Endothelial cell of umbilical vein (primary cell): ENCODE data around the gene PTGDS. TPM values are rescaled to one million over a fixed set of nuclear protein-coding genes. Genes with fewer than 3 reads are reported as not detected.

Experiments used
- BruUV-seq: library from RNA; stranded (reverse); fragments of 400-500 nt; replicated peaks from 2 replicates; lab custom pipeline; 2021; lab: Mats Ljungman, UMichigan
- CTCF ChIA-PET: fragments of 300-600, 350-600 bp; sonication (Branson Sonifier 250); formaldehyde crosslinking; loops from one replicate; lab custom pipeline; 2021; ENCODE audit warnings: antibody characterized with exemption, inconsistent platforms; lab: Charles Lee
- POLR2A ChIA-PET: fragments of 300-600, 350-600 bp; sonication (Branson Sonifier 250); formaldehyde crosslinking; loops from one replicate; lab custom pipeline; 2021; ENCODE audit warnings: antibody characterized with exemption, inconsistent platforms; lab: Charles Lee
- DNase-seq: peaks from one replicate; pipeline ENCODE4 v3.0.0-alpha.2; 2011; ENCODE audit warnings: low read depth, low spot score
- FAIRE-seq: peaks from 2 replicates; lab custom pipeline; 2011; peaks lifted over from hg19 to GRCh38; lab: Jason Lieb, UNC
- H2AFZ ChIP-seq: 2 replicates; pipeline ENCODE4 v1.6.0; 2012; ENCODE audit warnings: low read depth, low read length, control low read depth, inconsistent platforms
- H3K27ac ChIP-seq: 2 replicates; pipeline ENCODE4 v1.5.1; 2011; ENCODE audit warnings: low read depth, mild to moderate bottlenecking, control low read depth, low read length, moderate library complexity; ENCODE audit not compliant: insufficient read depth
- H3K27me3 ChIP-seq, 2 experiments: 2 replicates each; pipeline versions ENCODE4 v1.6.0 to v1.6.1; 2011; ENCODE audit warnings: low read length in 2 of 2, mixed read lengths in 1 of 2; ENCODE audit not compliant: control insufficient read depth in 2 of 2, insufficient read depth in 2 of 2
- H3K36me3 ChIP-seq, 2 experiments: 2 replicates in 1 of 2; 3 replicates in 1 of 2; pipeline ENCODE4 v1.5.1; 2011; ENCODE audit warnings: low read length in 2 of 2, mild to moderate bottlenecking in 1 of 2, moderate library complexity in 1 of 2; ENCODE audit not compliant: control insufficient read depth in 2 of 2, insufficient read depth in 2 of 2; ENCODE audit errors: extremely low read depth in 1 of 2
- H3K4me1 ChIP-seq: 3 replicates; pipeline ENCODE4 v1.5.1; 2011; ENCODE audit warnings: mild to moderate bottlenecking, low read length; ENCODE audit not compliant: control insufficient read depth, insufficient read depth; ENCODE audit errors: extremely low read depth
- H3K4me2 ChIP-seq: 2 replicates; pipeline ENCODE4 v1.6.1; 2011; ENCODE audit warnings: low read length, control low read depth, mixed read lengths; ENCODE audit not compliant: insufficient read depth
- H3K4me3 ChIP-seq, 3 experiments: fragments of 200-600 bp in 1 of 3; sonication (generic), shearing (Covaris generic) in 1 of 3; replicated peaks in 1 of 3; 2 replicates each; pipeline ENCODE4 v1.5.1; 2011 to 2016; ENCODE audit warnings: control low read depth in 3 of 3, low read length in 3 of 3, mild to moderate bottlenecking in 2 of 3, inconsistent platforms in 1 of 3, low read depth in 1 of 3, moderate library complexity in 1 of 3; ENCODE audit not compliant: insufficient read depth in 1 of 3
- H3K79me2 ChIP-seq: 2 replicates; pipeline ENCODE4 v1.6.0; 2012; ENCODE audit warnings: low read length, inconsistent platforms; ENCODE audit not compliant: control insufficient read depth, insufficient read depth
- H3K9ac ChIP-seq: replicated peaks from 2 replicates; pipeline ENCODE3; 2011; ENCODE audit warnings: low read length, control low read depth; ENCODE audit not compliant: insufficient read depth; ENCODE audit errors: extremely low read depth
- H3K9me1 ChIP-seq: replicated peaks from 3 replicates; pipeline ENCODE4 v1.6.0; 2011; ENCODE audit warnings: mild to moderate bottlenecking, low read length; ENCODE audit not compliant: control insufficient read depth, insufficient read depth; ENCODE audit errors: extremely low read depth
- H3K9me3 ChIP-seq: replicated peaks from 2 replicates; pipeline ENCODE4 v1.5.1; 2012; ENCODE audit warnings: low read length, inconsistent platforms; ENCODE audit not compliant: control insufficient read depth, insufficient read depth
- H4K20me1 ChIP-seq: replicated peaks from 2 replicates; pipeline ENCODE3; 2011; ENCODE audit warnings: mild to moderate bottlenecking, low read length; ENCODE audit not compliant: control insufficient read depth, insufficient read depth; ENCODE audit errors: extremely low read depth
- EZH2 ChIP-seq: IDR thresholded peaks from 2 replicates; pipeline ENCODE4 v1.6.1; 2012; ENCODE audit warnings: borderline replicate concordance, low read depth, mild to moderate bottlenecking, moderate library complexity, low read length, inconsistent platforms; ENCODE audit not compliant: severe bottlenecking
- FOS ChIP-seq: IDR thresholded peaks from 2 replicates; pipeline ENCODE4 v1.6.1; 2011; ENCODE audit warnings: mild to moderate bottlenecking, low read length, moderate library complexity, borderline replicate concordance; ENCODE audit not compliant: insufficient read depth
- GATA2 ChIP-seq: IDR thresholded peaks from 2 replicates; pipeline ENCODE4 v1.7.0; 2011; ENCODE audit warnings: low read depth, mild to moderate bottlenecking, moderate library complexity, mixed read lengths, low read length; ENCODE audit not compliant: insufficient read length, insufficient read depth
- JUN ChIP-seq: IDR thresholded peaks from 2 replicates; pipeline ENCODE4 v1.6.1; 2011; ENCODE audit warnings: borderline replicate concordance, low read depth; ENCODE audit not compliant: insufficient read length, insufficient read depth
- MYC ChIP-seq: IDR thresholded peaks from one replicate; pipeline ENCODE4 v1.6.1; 2011; ENCODE audit warnings: mild to moderate bottlenecking, low read depth, low read length
- POLR2A ChIP-seq: IDR thresholded peaks from 2 replicates; pipeline ENCODE4 v1.6.1; 2012; ENCODE audit warnings: low read depth, mild to moderate bottlenecking, control low read depth, low read length
- POLR2AphosphoS5 ChIP-seq: IDR thresholded peaks from 2 replicates; pipeline ENCODE4 v1.6.1; 2012; ENCODE audit warnings: low read depth, mild to moderate bottlenecking, control low read depth, low read length, moderate library complexity; ENCODE audit not compliant: insufficient read depth
- dilution Hi-C: fragments of 300-500 bp; cut with MboI; formaldehyde crosslinking; loops from one replicate; pipeline ENCODE4 v1.15.0; 2019; ENCODE audit warnings: low sequenced_read_pairs; ENCODE audit not compliant: extremely low pct_ligation_motif_present
- intact Hi-C: fragments of 100-400 bp; cut with micrococcal nuclease; formaldehyde crosslinking; loops from one replicate; pipeline ENCODE4 v1.10.0; 2022
- polyA plus RNA-seq, 4 experiments: library from polyadenylated mRNA; depleted of rRNA in 3 of 4; stranded (reverse) in 3 of 4; unstranded in 1 of 4; fragments of >200 nt; gene quantifications; 2 replicates each; pipeline versions ENCODE4 v1.2.1 to v1.2.3, GENCODE V29; 2011 to 2012; ENCODE audit warnings: missing spikeins in 1 of 4
- total RNA-seq: library from RNA; stranded (reverse); gene quantifications from 2 replicates; pipeline ENCODE4 v1.2.3, GENCODE V29; 2021
- TF ChIP-seq, protein P1 (sequence below), 2 donors: IDR thresholded peaks; 1 replicate in 1 of 2; 2 replicates in 1 of 2; pipeline ENCODE4 v1.5.1; 2011; ENCODE audit warnings: low read length in 2 of 2, mild to moderate bottlenecking in 2 of 2, moderate library complexity in 2 of 2, control low read depth in 1 of 2, inconsistent platforms in 1 of 2, low read depth in 1 of 2; ENCODE audit not compliant: insufficient read depth in 1 of 2; ENCODE audit errors: extremely low read depth in 1 of 2
- TF ChIP-seq, protein P2 (sequence below): IDR thresholded peaks from 2 replicates; pipeline ENCODE4 v1.6.1; 2011; ENCODE audit not compliant: insufficient read depth, insufficient read length

PTGDS gene
- total and polyA plus RNA-seq, 2 donors (not counting 3 experiments of a cell fraction or from before 2014, with no cell fraction given): not detected

DNA sequence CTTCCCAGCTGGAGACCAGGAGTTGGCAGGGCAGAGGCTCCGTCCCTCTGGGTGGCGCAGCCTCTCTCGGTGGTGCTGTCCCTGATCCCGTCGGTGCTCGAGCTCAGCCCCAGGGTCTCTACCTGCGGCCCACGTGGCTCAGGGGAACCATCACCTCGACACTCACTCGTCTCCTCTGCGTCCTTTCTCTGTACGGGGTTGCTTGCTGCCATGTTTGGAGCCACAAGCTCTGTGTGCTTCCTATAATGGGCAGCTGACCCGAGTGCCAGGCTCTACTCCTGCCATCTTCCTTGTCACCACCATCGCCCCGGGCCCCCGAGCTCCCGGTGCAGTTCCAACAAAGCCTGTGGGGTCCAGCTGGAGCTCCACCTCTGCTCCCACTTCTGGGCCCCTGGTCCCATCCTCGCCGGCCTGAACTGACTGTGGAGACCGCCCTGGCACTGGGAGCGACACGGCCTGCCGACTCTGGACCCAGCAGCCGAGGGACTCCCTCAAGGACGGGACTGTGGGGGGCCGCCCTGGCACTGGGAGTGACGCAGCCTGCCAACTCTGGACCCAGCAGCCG lies 37.8 kb upstream of the PTGDS start:
- dilution Hi-C loops: loop anchor here (25.0 kb wide), 1 partner anchor 127 kb away; the partner anchor contains the start of gene RABL6
- Histone ChIP-seq H3K4me3 (no peak overlapping the region), H3K4me1 (no peaks in the 10 kb centered on the region), H3K36me3 (peaks cover 2 to 31% of the 10 kb centered on the region in 2 experiments), H3K9me3 (no peaks in the 10 kb centered on the region), H4K20me1 (no peaks in the 10 kb centered on the region), H3K9me1 (no peaks in the 10 kb centered on the region), H3K27ac (no peak overlapping the region), H3K79me2 (peaks cover 26% of the 10 kb centered on the region), H2AFZ (no peak overlapping the region), H3K27me3 (no peaks in the 10 kb centered on the region), H3K9ac (no peak overlapping the region), H3K4me2 (no peak overlapping the region)
- FAIRE-seq: no peak
- BruUV-seq: no TSS peak
- intact Hi-C loops: loop anchor here (5.0 kb wide), 1 partner anchor 72 kb away; the partner anchor contains the start of gene EDF1
- DNase-seq: no peak
- ChIA-PET POLR2A (interaction anchor here (0.7 kb wide), 1 partner anchor 21 kb away, joined by 6 read pairs; no protein-coding TSS in a partner anchor), CTCF (interaction anchor here (1.2 to 1.4 kb wide), 2 partner anchors 19 to 43 kb away, joined by 3 read pairs; no protein-coding TSS in a partner anchor)
- TF ChIP-seq EZH2 (no peak), MYC (no peak), POLR2A (no peak), POLR2AphosphoS5 (no peak), JUN (no peak), FOS (no peak), GATA2 (no peak)
- TF ChIP-seq, protein P1, sequence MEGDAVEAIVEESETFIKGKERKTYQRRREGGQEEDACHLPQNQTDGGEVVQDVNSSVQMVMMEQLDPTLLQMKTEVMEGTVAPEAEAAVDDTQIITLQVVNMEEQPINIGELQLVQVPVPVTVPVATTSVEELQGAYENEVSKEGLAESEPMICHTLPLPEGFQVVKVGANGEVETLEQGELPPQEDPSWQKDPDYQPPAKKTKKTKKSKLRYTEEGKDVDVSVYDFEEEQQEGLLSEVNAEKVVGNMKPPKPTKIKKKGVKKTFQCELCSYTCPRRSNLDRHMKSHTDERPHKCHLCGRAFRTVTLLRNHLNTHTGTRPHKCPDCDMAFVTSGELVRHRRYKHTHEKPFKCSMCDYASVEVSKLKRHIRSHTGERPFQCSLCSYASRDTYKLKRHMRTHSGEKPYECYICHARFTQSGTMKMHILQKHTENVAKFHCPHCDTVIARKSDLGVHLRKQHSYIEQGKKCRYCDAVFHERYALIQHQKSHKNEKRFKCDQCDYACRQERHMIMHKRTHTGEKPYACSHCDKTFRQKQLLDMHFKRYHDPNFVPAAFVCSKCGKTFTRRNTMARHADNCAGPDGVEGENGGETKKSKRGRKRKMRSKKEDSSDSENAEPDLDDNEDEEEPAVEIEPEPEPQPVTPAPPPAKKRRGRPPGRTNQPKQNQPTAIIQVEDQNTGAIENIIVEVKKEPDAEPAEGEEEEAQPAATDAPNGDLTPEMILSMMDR (IDR thresholded peaks at IDR 0.05; ENCODE audit: extremely low read depth in 1 of 2, insufficient read depth in 1 of 2, low read depth in 1 of 2, low read length in 2 of 2): no peak
- TF ChIP-seq, protein P2, sequence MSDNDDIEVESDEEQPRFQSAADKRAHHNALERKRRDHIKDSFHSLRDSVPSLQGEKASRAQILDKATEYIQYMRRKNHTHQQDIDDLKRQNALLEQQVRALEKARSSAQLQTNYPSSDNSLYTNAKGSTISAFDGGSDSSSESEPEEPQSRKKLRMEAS: no peak
